H1 (cell line): ENCODE data around the gene CRTAP. TPM values are rescaled to one million over a fixed set of nuclear protein-coding genes. Genes with fewer than 3 reads are reported as not detected.

Experiments
- CTCF ChIA-PET: fragments of 300-600 bp; sonication (Branson Sonifier 250); formaldehyde crosslinking; loops from one replicate; lab custom pipeline; 2021; ENCODE audit not compliant: partially characterized antibody; lab: Charles Lee
- POLR2A ChIA-PET: fragments of 300-600 bp; sonication (Branson Sonifier 250); formaldehyde crosslinking; loops from one replicate; lab custom pipeline; 2021; ENCODE audit warnings: inconsistent platforms; ENCODE audit not compliant: partially characterized antibody; lab: Charles Lee
- DNase-seq, 2 experiments: peaks; one replicate each; pipeline versions ENCODE4 v3.0.0 to v3.0.0-alpha.2; 2010 to 2022; ENCODE audit warnings: low spot score in 2 of 2, low read depth in 1 of 2, mixed read lengths in 1 of 2
- FAIRE-seq: peaks from 2 replicates; lab custom pipeline; 2011; peaks lifted over from hg19 to GRCh38; lab: Jason Lieb, UNC
- H2AFZ ChIP-seq: 2 replicates; pipeline ENCODE4 v1.8.1; 2012; ENCODE audit warnings: low read length, inconsistent platforms
- H2AK5ac ChIP-seq: 2 replicates; pipeline ENCODE4 v1.6.1; 2013; ENCODE audit warnings: low read depth, low read length
- H2BK120ac ChIP-seq: replicated peaks from 2 replicates; pipeline ENCODE3; 2013; ENCODE audit warnings: low read depth, low read length, inconsistent platforms
- H2BK12ac ChIP-seq: 2 replicates; pipeline ENCODE4 v1.6.1; 2013; ENCODE audit warnings: low read depth, low read length
- H2BK15ac ChIP-seq: 2 replicates; pipeline ENCODE4 v1.6.1; 2013; ENCODE audit warnings: low read length
- H2BK20ac ChIP-seq: 2 replicates; pipeline ENCODE4 v1.6.1; 2013; ENCODE audit warnings: low read length
- H2BK5ac ChIP-seq: 2 replicates; pipeline ENCODE4 v1.6.1; 2013; ENCODE audit warnings: low read depth, low read length
- H3K14ac ChIP-seq: 2 replicates; pipeline ENCODE4 v1.6.1; 2013; ENCODE audit warnings: inconsistent platforms; ENCODE audit not compliant: insufficient read length
- H3K18ac ChIP-seq: 2 replicates; pipeline ENCODE4 v1.6.1; 2013; ENCODE audit warnings: low read length; ENCODE audit errors: extremely low read depth
- H3K23ac ChIP-seq: 2 replicates; pipeline ENCODE4 v1.6.1; 2013; ENCODE audit warnings: inconsistent platforms; ENCODE audit not compliant: insufficient read length
- H3K23me2 ChIP-seq: 2 replicates; pipeline ENCODE4 v1.6.1; 2013; ENCODE audit warnings: low read depth, low read length
- H3K27ac ChIP-seq: 2 replicates; pipeline ENCODE4 v1.6.1; 2011; ENCODE audit warnings: low read depth, low read length, inconsistent platforms
- H3K27me3 ChIP-seq, 4 experiments: replicated peaks in 1 of 4; 1 replicate in 1 of 4; 2 replicates in 3 of 4; pipeline versions ENCODE4 v1.6.1 to v1.8.1; 2011 to 2013; ENCODE audit warnings: low read length in 3 of 4, mild to moderate bottlenecking in 3 of 4, inconsistent platforms in 2 of 4, mixed read lengths in 2 of 4, moderate library complexity in 1 of 4; ENCODE audit not compliant: control insufficient read depth in 3 of 4, insufficient read depth in 3 of 4; ENCODE audit errors: extremely low read depth in 1 of 4
- H3K36me3 ChIP-seq, 4 experiments: 2 replicates each; pipeline versions ENCODE4 v1.6.1 to v1.8.1; 2011 to 2013; ENCODE audit warnings: mild to moderate bottlenecking in 4 of 4, low read length in 3 of 4, moderate library complexity in 2 of 4, control low read depth in 1 of 4, inconsistent platforms in 1 of 4; ENCODE audit not compliant: insufficient read depth in 4 of 4, control insufficient read depth in 2 of 4
- H3K4ac ChIP-seq: replicated peaks from 2 replicates; pipeline ENCODE3; 2013; ENCODE audit warnings: low read length, low read depth, mixed read lengths, inconsistent platforms; ENCODE audit not compliant: insufficient read length
- H3K4me1 ChIP-seq, 4 experiments: replicated peaks in 1 of 4; 1 replicate in 1 of 4; 2 replicates in 3 of 4; pipeline versions ENCODE4 v1.6.1 to v1.8.1; 2011 to 2013; ENCODE audit warnings: low read length in 3 of 4, inconsistent platforms in 2 of 4, mixed read lengths in 1 of 4; ENCODE audit not compliant: insufficient read depth in 4 of 4, control insufficient read depth in 3 of 4
- H3K4me2 ChIP-seq, 2 experiments: 2 replicates each; pipeline versions ENCODE4 v1.6.1 to v1.8.1; 2011 to 2013; ENCODE audit warnings: low read depth in 2 of 2, low read length in 2 of 2, control low read depth in 1 of 2, inconsistent platforms in 1 of 2, mild to moderate bottlenecking in 1 of 2; ENCODE audit not compliant: insufficient read depth in 1 of 2
- H3K4me3 ChIP-seq, 4 experiments: fragments of 200-600, 300-600 bp in 1 of 4; sonication (generic), shearing (Covaris generic), sonication (Bioruptor Twin) in 1 of 4; 2 replicates each; pipeline versions ENCODE4 v1.5.1 to v1.8.1; 2011 to 2016; ENCODE audit warnings: low read length in 4 of 4, low read depth in 3 of 4, control low read depth in 2 of 4, inconsistent platforms in 2 of 4, mild to moderate bottlenecking in 2 of 4, mixed read lengths in 1 of 4, moderate library complexity in 1 of 4; ENCODE audit not compliant: insufficient read depth in 2 of 4; ENCODE audit errors: extremely low read depth in 1 of 4
- H3K56ac ChIP-seq: replicated peaks from 2 replicates; pipeline ENCODE3; 2013; ENCODE audit warnings: low read depth, mild to moderate bottlenecking, mixed read lengths, low read length, inconsistent platforms; ENCODE audit not compliant: insufficient read length
- H3K79me1 ChIP-seq: 2 replicates; pipeline ENCODE4 v1.6.1; 2013; ENCODE audit warnings: low read depth, low read length, control low read depth
- H3K79me2 ChIP-seq, 2 experiments: 2 replicates each; pipeline versions ENCODE4 v1.6.1 to v1.8.1; 2012 to 2013; ENCODE audit warnings: low read length in 2 of 2, mild to moderate bottlenecking in 2 of 2, inconsistent platforms in 1 of 2; ENCODE audit not compliant: insufficient read depth in 2 of 2, control insufficient read depth in 1 of 2
- H3K9ac ChIP-seq, 4 experiments: replicated peaks in 1 of 4; 1 replicate in 1 of 4; 2 replicates in 3 of 4; pipeline versions ENCODE4 v1.6.1 to v1.8.1; 2011 to 2013; ENCODE audit warnings: low read depth in 3 of 4, low read length in 3 of 4, control low read depth in 2 of 4, mild to moderate bottlenecking in 2 of 4, moderate library complexity in 2 of 4, inconsistent platforms in 1 of 4; ENCODE audit errors: extremely low read depth in 1 of 4
- H3K9me3 ChIP-seq, 2 experiments: 2 replicates each; pipeline versions ENCODE4 v1.6.1 to v1.8.1; 2012 to 2013; ENCODE audit warnings: mild to moderate bottlenecking in 2 of 2, moderate library complexity in 2 of 2, control low read depth in 1 of 2, inconsistent platforms in 1 of 2, low read depth in 1 of 2, low read length in 1 of 2, mixed read lengths in 1 of 2; ENCODE audit not compliant: insufficient read depth in 2 of 2
- H4K20me1 ChIP-seq, 2 experiments: replicated peaks in 1 of 2; 2 replicates each; pipeline versions ENCODE3 to v1.8.1; 2011 to 2013; ENCODE audit warnings: inconsistent platforms in 2 of 2, low read length in 2 of 2, mild to moderate bottlenecking in 1 of 2; ENCODE audit not compliant: insufficient read depth in 2 of 2, control insufficient read depth in 1 of 2
- H4K5ac ChIP-seq: 2 replicates; pipeline ENCODE4 v1.6.1; 2013; ENCODE audit warnings: low read length, low read depth, mixed read lengths, inconsistent platforms; ENCODE audit not compliant: insufficient read length
- H4K8ac ChIP-seq: 2 replicates; pipeline ENCODE4 v1.8.0; 2013; ENCODE audit warnings: mild to moderate bottlenecking, moderate library complexity, low read length, inconsistent platforms; ENCODE audit not compliant: insufficient read depth; ENCODE audit errors: extremely low read depth
- H4K91ac ChIP-seq: replicated peaks from 2 replicates; pipeline ENCODE3; 2013; ENCODE audit warnings: low read length, mixed read lengths, inconsistent platforms; ENCODE audit not compliant: insufficient read length
- WGBS, 2 experiments: shearing (Covaris generic) in 1 of 2; methylation state at CpG; one replicate each; pipeline versions ENCODE4 v1.1.6 to v1.1.7; 2013 to 2015; ENCODE audit warnings: low lambda C conversion rate in 2 of 2, mixed read lengths in 2 of 2, inconsistent platforms in 1 of 2, low coverage in 1 of 2, missing lambda C conversion rate in 1 of 2; ENCODE audit not compliant: insufficient replicate concordance in 2 of 2, insufficient coverage in 1 of 2, insufficient read length in 1 of 2; ENCODE audit errors: extremely low coverage in 1 of 2, missing lambda C conversion rate in 1 of 2; 5-methylcytosine and 5-hydroxymethylcytosine counted together
- polyA plus RNA-seq, 7 experiments: library from polyadenylated mRNA; depleted of rRNA in 3 of 7; stranded (reverse) in 5 of 7; unstranded in 2 of 7; fragments of >200 nt in 5 of 7; fragments of 200-250 nt in 2 of 7; gene quantifications; 1 replicate in 5 of 7; 2 replicates in 1 of 7; 4 replicates in 1 of 7; pipeline versions ENCODE4 v1.2.1 to v1.2.3, GENCODE V29; 2011 to 2013; ENCODE audit warnings: missing spikeins in 2 of 7, mixed read lengths in 2 of 7
- total RNA-seq: library from RNA; stranded (reverse); fragmentation: NEBNext Ultra II Directional; extraction: Animal tissue kit (Norgen Biotek cat#: 25700); gene quantifications from 2 replicates; pipeline ENCODE4 v1.2.1, GENCODE V29; 2021

Gene CRTAP
- total and polyA plus RNA-seq, 2 of the 8 experiments (the other 6 are each of a cell fraction or from before 2014, with no cell fraction given) = 159 to 188 TPM

- no peak for FAIRE-seq
- no peak overlapping the region for H2AFZ ChIP-seq
- CTCF ChIA-PET = interaction anchor here (0.7 to 1.5 kb wide), 3 partner anchors 11 to 31 kb away, joined by 3 to 4 read pairs (median 3); partner anchors contain the start of gene CRTAP
Measured at GRCh38 chr3:33100229-33100628, 13.6 kb upstream of the CRTAP start.

More at GRCh38 chr3:33100229-33100628, 13.6 kb upstream of the CRTAP start:
- no peak overlapping the region for H3K23ac ChIP-seq
- no peaks in the 10 kb centered on the region for H3K9me3 ChIP-seq
- H3K36me3 ChIP-seq = no peaks in the 10 kb centered on the region
- H4K5ac ChIP-seq = no peak overlapping the region
- no peak overlapping the region for H3K18ac ChIP-seq
- no peak overlapping the region for H3K9ac ChIP-seq
- peaks cover 0 to 3% (median 0%) of the 10 kb centered on the region in 4 experiments; a peak in 4 of 7 replicates for H3K4me1 ChIP-seq
- H3K4me3 ChIP-seq = no peak overlapping the region
- no peak overlapping the region for H2BK12ac ChIP-seq
- H3K56ac ChIP-seq = no peak overlapping the region
- H4K20me1 ChIP-seq = peaks cover 0 to 5% of the 10 kb centered on the region in 2 experiments
- peaks cover 0 to 8% of the 10 kb centered on the region in 2 experiments; a peak in 2 of 4 replicates for H3K79me2 ChIP-seq
- POLR2A ChIA-PET = interaction anchor here (1.0 kb wide), 1 partner anchor 27 kb away, joined by 3 read pairs; no protein-coding TSS in a partner anchor
- no peak overlapping the region for H2AK5ac ChIP-seq
- no peak overlapping the region for H2BK15ac ChIP-seq
- H3K23me2 ChIP-seq = peaks cover 10% of the 10 kb centered on the region
- H2BK5ac ChIP-seq = no peak overlapping the region
- no peak for DNase-seq
- no peaks in the 10 kb centered on the region; a peak in 2 of 7 replicates for H3K27me3 ChIP-seq
- no peak overlapping the region for H2BK120ac ChIP-seq
- no peak overlapping the region for H4K91ac ChIP-seq
- 63% methylated on average over 2 of the region's 2 CpGs; no CpG with 5 or more reads in 1 of the 2 experiments for WGBS, 2 experiments
- H4K8ac ChIP-seq = no peak overlapping the region
- no peak overlapping the region for H3K4ac ChIP-seq
- H3K14ac ChIP-seq = no peak overlapping the region
- no peak overlapping the region for H3K4me2 ChIP-seq
- H3K27ac ChIP-seq = no peak overlapping the region
- H2BK20ac ChIP-seq = no peak overlapping the region
- H3K79me1 ChIP-seq = peaks cover 3% of the 10 kb centered on the region
